HepG2 (cell line): Measurements from ENCODE around the gene NCOA5. TPM values are rescaled to one million over a fixed set of nuclear protein-coding genes. Genes with fewer than 3 reads are reported as not detected.
A peak's percentile ranks its signal among the peaks of the same experiment; 100 is the strongest.

ENCODE experiments used
- DZIP1 ChIP-seq: sonication (generic); formaldehyde crosslinking; IDR thresholded peaks from 2 replicates; pipeline ENCODE4 v1.5.0; 2020; ENCODE audit warnings: mild to moderate bottlenecking, missing genetic modification reagents
- EP300 ChIP-seq, 3 experiments: sonication (generic) in 1 of 3; formaldehyde crosslinking in 1 of 3; IDR thresholded peaks; 2 replicates each; pipeline versions ENCODE4 v1.5.1 to v1.6.1; 2011 to 2020; ENCODE audit warnings: low read depth in 2 of 3, low read length in 2 of 3, borderline replicate concordance in 1 of 3, improper control_type of control experiment in 1 of 3, mild to moderate bottlenecking in 1 of 3, missing genetic modification reagents in 1 of 3, moderate library complexity in 1 of 3
- FOXA3 ChIP-seq: IDR thresholded peaks from 2 replicates; pipeline ENCODE4 v1.6.1; 2016; ENCODE audit warnings: missing genetic modification reagents, missing compliant biosample characterization
- KDM4B ChIP-seq: sonication (generic); formaldehyde crosslinking; IDR thresholded peaks from 2 replicates; pipeline ENCODE4 v1.4.0; 2020; ENCODE audit warnings: missing genetic modification reagents
- PRMT3 ChIP-seq: sonication (generic); formaldehyde crosslinking; IDR thresholded peaks from 2 replicates; pipeline ENCODE4 v1.8.1; 2022; ENCODE audit warnings: low read depth, mild to moderate bottlenecking, moderate library complexity, missing genetic modification reagents, borderline replicate concordance
- RARG ChIP-seq: sonication (generic); formaldehyde crosslinking; IDR thresholded peaks from 2 replicates; pipeline ENCODE4 v1.4.0; 2020; ENCODE audit warnings: low read depth, mild to moderate bottlenecking, missing genetic modification reagents
- THRA ChIP-seq: sonication (generic); formaldehyde crosslinking; IDR thresholded peaks from 2 replicates; pipeline ENCODE4 v1.4.0; 2020; ENCODE audit warnings: missing genetic modification reagents, borderline replicate concordance
- TRIM24 ChIP-seq: sonication (generic); formaldehyde crosslinking; IDR thresholded peaks from 2 replicates; pipeline ENCODE4 v1.8.0; 2022; ENCODE audit warnings: mild to moderate bottlenecking, missing genetic modification reagents
- ZMAT5 ChIP-seq: sonication (generic); formaldehyde crosslinking; IDR thresholded peaks from 2 replicates; pipeline ENCODE4 v1.5.0; 2020; ENCODE audit warnings: mild to moderate bottlenecking, low read depth, missing genetic modification reagents, borderline replicate concordance
- ZNF282 ChIP-seq: fragments of 450-650 bp; IDR thresholded peaks from 2 replicates; pipeline ENCODE4 v1.6.1; 2018; ENCODE audit not compliant: partially characterized antibody
- ZNF34 ChIP-seq: sonication (generic); formaldehyde crosslinking; IDR thresholded peaks from 2 replicates; pipeline ENCODE4 v1.4.0; 2020; ENCODE audit warnings: mild to moderate bottlenecking, missing genetic modification reagents, borderline replicate concordance
- ZNF660 ChIP-seq: sonication (generic); formaldehyde crosslinking; IDR thresholded peaks from 2 replicates; pipeline ENCODE4 v1.5.1; 2020; ENCODE audit warnings: mild to moderate bottlenecking, low read depth, missing genetic modification reagents, borderline replicate concordance
- polyA plus RNA-seq, 8 experiments: library from polyadenylated mRNA; depleted of rRNA in 3 of 8; stranded (reverse) in 7 of 8; unstranded in 1 of 8; fragments of >200 nt; fragmentation: Illumina TruSeq in 4 of 8; extraction: Trizol in 4 of 8; gene quantifications; 2 replicates each; pipeline versions ENCODE4 v1.2.1 to v1.2.3, GENCODE V29; 2011 to 2016; ENCODE audit warnings: low read depth in 4 of 8, missing spikeins in 1 of 8, mixed read lengths in 1 of 8; ENCODE audit not compliant: insufficient read depth in 1 of 8
- total RNA-seq, 5 experiments: library from RNA; depleted of rRNA; stranded (reverse); fragments of >200 nt; fragmentation: Illumina TruSeq; extraction: Trizol; gene quantifications; 2 replicates each; pipeline ENCODE4 v1.2.3, GENCODE V29; 2016; ENCODE audit warnings: low read depth in 1 of 5
- TF ChIP-seq, protein P1 (sequence below): sonication (generic); formaldehyde crosslinking; IDR thresholded peaks from 2 replicates; pipeline ENCODE4 v1.4.0; 2020; ENCODE audit warnings: missing genetic modification reagents
- TF ChIP-seq, protein P2 (sequence below): sonication (generic); formaldehyde crosslinking; IDR thresholded peaks from 2 replicates; pipeline ENCODE4 v1.5.0; 2020; ENCODE audit warnings: mild to moderate bottlenecking, missing genetic modification reagents, borderline replicate concordance
- TF ChIP-seq, protein P3 (sequence below): sonication (generic); formaldehyde crosslinking; IDR thresholded peaks from 2 replicates; pipeline ENCODE4 v1.8.0; 2022; ENCODE audit warnings: low read depth, missing genetic modification reagents

The NCOA5 gene
- total and polyA plus RNA-seq, 2 of the 13 experiments (the other 11 are each of a cell fraction or from before 2014, with no cell fraction given), result 16.5 to 28.4 TPM

DNA sequence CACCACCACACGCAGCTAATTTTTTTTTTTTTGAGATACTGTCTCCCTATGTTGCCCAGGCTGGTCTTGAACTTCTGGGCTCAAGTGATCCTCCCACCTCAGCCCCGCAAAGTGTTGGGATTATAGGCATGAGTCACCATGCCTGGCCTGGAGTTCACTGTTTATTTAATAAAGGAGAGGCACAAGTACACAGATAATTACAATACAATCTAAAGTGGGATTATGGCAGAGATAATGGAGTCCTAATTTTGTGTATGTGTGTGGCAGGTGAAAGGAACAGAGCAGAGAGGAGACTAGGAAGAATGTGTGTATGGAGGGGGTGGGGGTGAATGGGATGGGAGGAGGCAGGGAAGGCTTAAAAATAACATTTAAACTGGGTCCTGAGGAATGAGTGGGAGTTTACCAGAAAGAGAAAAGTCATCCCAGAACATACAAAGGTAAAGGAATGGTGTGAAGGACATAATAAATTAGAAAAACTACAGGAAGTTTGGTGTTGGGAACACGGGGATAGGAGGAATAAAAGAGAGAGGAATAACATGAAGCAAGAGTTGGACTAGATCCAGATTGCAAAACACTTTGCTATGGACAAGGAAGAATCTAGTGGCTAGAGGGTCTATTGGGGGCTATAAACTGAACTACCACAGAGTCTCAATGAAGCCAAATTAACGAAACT is 4.4 kb downstream of the NCOA5 start (continued):
- TF ChIP-seq, protein P1, sequence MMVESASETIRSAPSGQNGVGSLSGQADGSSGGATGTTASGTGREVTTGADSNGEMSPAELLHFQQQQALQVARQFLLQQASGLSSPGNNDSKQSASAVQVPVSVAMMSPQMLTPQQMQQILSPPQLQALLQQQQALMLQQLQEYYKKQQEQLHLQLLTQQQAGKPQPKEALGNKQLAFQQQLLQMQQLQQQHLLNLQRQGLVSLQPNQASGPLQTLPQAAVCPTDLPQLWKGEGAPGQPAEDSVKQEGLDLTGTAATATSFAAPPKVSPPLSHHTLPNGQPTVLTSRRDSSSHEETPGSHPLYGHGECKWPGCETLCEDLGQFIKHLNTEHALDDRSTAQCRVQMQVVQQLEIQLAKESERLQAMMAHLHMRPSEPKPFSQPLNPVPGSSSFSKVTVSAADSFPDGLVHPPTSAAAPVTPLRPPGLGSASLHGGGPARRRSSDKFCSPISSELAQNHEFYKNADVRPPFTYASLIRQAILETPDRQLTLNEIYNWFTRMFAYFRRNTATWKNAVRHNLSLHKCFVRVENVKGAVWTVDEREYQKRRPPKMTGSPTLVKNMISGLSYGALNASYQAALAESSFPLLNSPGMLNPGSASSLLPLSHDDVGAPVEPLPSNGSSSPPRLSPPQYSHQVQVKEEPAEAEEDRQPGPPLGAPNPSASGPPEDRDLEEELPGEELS (CRISPR knock-in tag), result peak; percentile 58
- no peak for TF ChIP-seq PRMT3 (CRISPR knock-in tag)
- no peak for TF ChIP-seq TRIM24 (CRISPR knock-in tag)
- TF ChIP-seq, protein P2, sequence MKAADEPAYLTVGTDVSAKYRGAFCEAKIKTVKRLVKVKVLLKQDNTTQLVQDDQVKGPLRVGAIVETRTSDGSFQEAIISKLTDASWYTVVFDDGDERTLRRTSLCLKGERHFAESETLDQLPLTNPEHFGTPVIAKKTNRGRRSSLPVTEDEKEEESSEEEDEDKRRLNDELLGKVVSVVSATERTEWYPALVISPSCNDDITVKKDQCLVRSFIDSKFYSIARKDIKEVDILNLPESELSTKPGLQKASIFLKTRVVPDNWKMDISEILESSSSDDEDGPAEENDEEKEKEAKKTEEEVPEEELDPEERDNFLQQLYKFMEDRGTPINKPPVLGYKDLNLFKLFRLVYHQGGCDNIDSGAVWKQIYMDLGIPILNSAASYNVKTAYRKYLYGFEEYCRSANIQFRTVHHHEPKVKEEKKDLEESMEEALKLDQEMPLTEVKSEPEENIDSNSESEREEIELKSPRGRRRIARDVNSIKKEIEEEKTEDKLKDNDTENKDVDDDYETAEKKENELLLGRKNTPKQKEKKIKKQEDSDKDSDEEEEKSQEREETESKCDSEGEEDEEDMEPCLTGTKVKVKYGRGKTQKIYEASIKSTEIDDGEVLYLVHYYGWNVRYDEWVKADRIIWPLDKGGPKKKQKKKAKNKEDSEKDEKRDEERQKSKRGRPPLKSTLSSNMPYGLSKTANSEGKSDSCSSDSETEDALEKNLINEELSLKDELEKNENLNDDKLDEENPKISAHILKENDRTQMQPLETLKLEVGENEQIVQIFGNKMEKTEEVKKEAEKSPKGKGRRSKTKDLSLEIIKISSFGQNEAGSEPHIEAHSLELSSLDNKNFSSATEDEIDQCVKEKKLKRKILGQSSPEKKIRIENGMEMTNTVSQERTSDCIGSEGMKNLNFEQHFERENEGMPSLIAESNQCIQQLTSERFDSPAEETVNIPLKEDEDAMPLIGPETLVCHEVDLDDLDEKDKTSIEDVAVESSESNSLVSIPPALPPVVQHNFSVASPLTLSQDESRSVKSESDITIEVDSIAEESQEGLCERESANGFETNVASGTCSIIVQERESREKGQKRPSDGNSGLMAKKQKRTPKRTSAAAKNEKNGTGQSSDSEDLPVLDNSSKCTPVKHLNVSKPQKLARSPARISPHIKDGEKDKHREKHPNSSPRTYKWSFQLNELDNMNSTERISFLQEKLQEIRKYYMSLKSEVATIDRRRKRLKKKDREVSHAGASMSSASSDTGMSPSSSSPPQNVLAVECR (CRISPR knock-in tag), result no peak
- TF ChIP-seq EP300 (IDR thresholded peaks at IDR 0.05; ENCODE audit: low read depth in 2 of 2, low read length in 2 of 2), result peak in 1 of 2 experiments; percentile 48; a peak in 2 of 4 replicates
- no peak for TF ChIP-seq EP300 (CRISPR knock-in tag; IDR thresholded peaks at IDR 0.05; ENCODE audit: borderline replicate concordance)
- no peak for TF ChIP-seq KDM4B (CRISPR knock-in tag)
- TF ChIP-seq, protein P3, sequence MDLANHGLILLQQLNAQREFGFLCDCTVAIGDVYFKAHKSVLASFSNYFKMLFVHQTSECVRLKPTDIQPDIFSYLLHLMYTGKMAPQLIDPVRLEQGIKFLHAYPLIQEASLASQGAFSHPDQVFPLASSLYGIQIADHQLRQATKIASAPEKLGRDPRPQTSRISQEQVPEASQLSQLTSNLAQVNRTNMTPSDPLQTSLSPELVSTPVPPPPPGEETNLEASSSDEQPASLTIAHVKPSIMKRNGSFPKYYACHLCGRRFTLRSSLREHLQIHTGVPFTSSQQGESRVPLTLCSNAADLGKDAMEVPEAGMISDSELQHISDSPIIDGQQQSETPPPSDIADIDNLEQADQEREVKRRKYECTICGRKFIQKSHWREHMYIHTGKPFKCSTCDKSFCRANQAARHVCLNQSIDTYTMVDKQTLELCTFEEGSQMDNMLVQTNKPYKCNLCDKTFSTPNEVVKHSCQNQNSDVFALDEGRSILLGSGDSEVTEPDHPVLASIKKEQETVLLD (CRISPR knock-in tag), result no peak
- TF ChIP-seq ZNF660 (CRISPR knock-in tag), result no peak
- TF ChIP-seq ZMAT5 (CRISPR knock-in tag), result no peak
- TF ChIP-seq ZNF34 (CRISPR knock-in tag), result no peak
- TF ChIP-seq RARG (CRISPR knock-in tag), result no peak
- TF ChIP-seq DZIP1 (CRISPR knock-in tag), result no peak
- TF ChIP-seq FOXA3 (CRISPR knock-in tag), result peak; percentile 68
- no peak for TF ChIP-seq ZNF282
- no peak for TF ChIP-seq THRA
